K562 (cell line): ENCODE data around the gene ABHD13. TPM values are rescaled to one million over a fixed set of nuclear protein-coding genes. Genes with fewer than 3 reads are reported as not detected.

Source experiments
- ATAC-seq: fragments of 200-7000 bp; cut with Tn5 transposase; 3 replicates; pipeline ENCODE4 v1.9.1; 2020; ENCODE audit warnings: moderate library complexity
- BruUV-seq: library from RNA; stranded (reverse); fragments of 400-500 nt; replicated peaks from 2 replicates; lab custom pipeline; 2021; lab: Mats Ljungman, UMichigan
- CTCF ChIA-PET: fragments of 300-600 bp; formaldehyde crosslinking; extraction: SDS; loops from one replicate; lab custom pipeline; 2021; ENCODE audit warnings: low intra/inter-chr PET ratio; lab: Yijun Ruan, JAX
- POLR2A ChIA-PET: fragments of 300-600, 350-650 bp; sonication (Branson Sonifier 250); formaldehyde crosslinking; extraction: SDS; loops from one replicate; lab custom pipeline; 2021; ENCODE audit warnings: antibody characterized with exemption, inconsistent platforms; lab: Yijun Ruan, JAX
- DNase-seq, 4 experiments: peaks; one replicate each; pipeline versions ENCODE4 v3.0.0 to v3.0.0-alpha.2; 2011 to 2018; ENCODE audit warnings: low spot score in 3 of 4, mixed read lengths in 3 of 4; ENCODE audit errors: extremely low read depth in 1 of 4
- FAIRE-seq: peaks from 2 replicates; lab custom pipeline; 2011; peaks lifted over from hg19 to GRCh38; lab: Jason Lieb, UNC
- H2AFZ ChIP-seq: 2 replicates; pipeline ENCODE4 v1.6.0; 2011; ENCODE audit warnings: low read depth, low read length, control low read depth, inconsistent platforms
- H3K27ac ChIP-seq: fragments of 200-600 bp; 3 replicates; pipeline ENCODE4 v1.8.0; 2011; ENCODE audit warnings: low read depth, mild to moderate bottlenecking, control low read depth, inconsistent platforms, low read length, moderate library complexity, mixed read lengths; ENCODE audit errors: extremely low read depth
- H3K27me3 ChIP-seq, 2 experiments: fragments of 300-600 bp in 1 of 2; 2 replicates in 1 of 2; 3 replicates in 1 of 2; pipeline versions ENCODE4 v1.6.0 to v1.8.0; 2011; ENCODE audit warnings: inconsistent platforms in 2 of 2, low read length in 2 of 2, mild to moderate bottlenecking in 1 of 2, mixed read lengths in 1 of 2, moderate library complexity in 1 of 2; ENCODE audit not compliant: control insufficient read depth in 2 of 2, insufficient read depth in 2 of 2
- H3K36me3 ChIP-seq: fragments of 300-600 bp; 3 replicates; pipeline ENCODE4 v1.8.0; 2011; ENCODE audit warnings: mild to moderate bottlenecking, low read length, inconsistent platforms; ENCODE audit not compliant: control insufficient read depth, insufficient read depth
- H3K4me1 ChIP-seq, 2 experiments: fragments of 200-600 bp in 1 of 2; replicated peaks in 1 of 2; 2 replicates in 1 of 2; 3 replicates in 1 of 2; pipeline versions ENCODE4 v1.5.1 to v1.8.0; 2011; ENCODE audit warnings: inconsistent platforms in 2 of 2, low read length in 2 of 2, mild to moderate bottlenecking in 1 of 2, mixed read lengths in 1 of 2, moderate library complexity in 1 of 2; ENCODE audit not compliant: control insufficient read depth in 2 of 2, insufficient read depth in 2 of 2
- H3K4me2 ChIP-seq: 2 replicates; pipeline ENCODE4 v1.6.1; 2011; ENCODE audit warnings: low read length, control low read depth, inconsistent platforms, mixed read lengths; ENCODE audit not compliant: insufficient read depth
- H3K4me3 ChIP-seq: fragments of 200-600 bp; sonication (generic), shearing (Covaris generic); 2 replicates; pipeline ENCODE4 v1.5.1; 2016; ENCODE audit warnings: control low read depth, inconsistent platforms
- H3K79me2 ChIP-seq: fragments of 200-600 bp; 3 replicates; pipeline ENCODE4 v1.8.0; 2011; ENCODE audit warnings: low read length, inconsistent platforms; ENCODE audit not compliant: control insufficient read depth, insufficient read depth
- H3K9ac ChIP-seq, 2 experiments: 2 replicates each; pipeline versions ENCODE4 v1.6.0 to v1.6.1; 2011; ENCODE audit warnings: low read depth in 2 of 2, low read length in 2 of 2, control low read depth in 1 of 2, inconsistent platforms in 1 of 2, mild to moderate bottlenecking in 1 of 2, mixed read lengths in 1 of 2; ENCODE audit not compliant: insufficient read depth in 1 of 2
- H3K9me1 ChIP-seq: one replicate; pipeline ENCODE4 v1.6.0; 2011; ENCODE audit warnings: inconsistent platforms, mild to moderate bottlenecking, low read length, moderate library complexity; ENCODE audit not compliant: control insufficient read depth, insufficient read depth
- H3K9me3 ChIP-seq: replicated peaks from 2 replicates; pipeline ENCODE4 v1.5.1; 2011; ENCODE audit warnings: low read depth, low read length, inconsistent platforms; ENCODE audit not compliant: control insufficient read depth, insufficient read depth
- H4K20me1 ChIP-seq: replicated peaks from 2 replicates; pipeline ENCODE4 v1.6.1; 2011; ENCODE audit warnings: low read length, inconsistent platforms, mixed read lengths; ENCODE audit not compliant: control insufficient read depth, insufficient read depth
- BHLHE40 ChIP-seq: IDR thresholded peaks from 2 replicates; pipeline ENCODE4 v1.6.1; 2011; ENCODE audit warnings: low read length, improper control_type of control experiment
- CTCFL ChIP-seq: IDR thresholded peaks from 2 replicates; pipeline ENCODE4 v1.6.1; 2011; ENCODE audit warnings: borderline replicate concordance, low read depth, mild to moderate bottlenecking, moderate library complexity, low read length; ENCODE audit not compliant: insufficient read depth, poor library complexity, severe bottlenecking
- ETV5 ChIP-seq: sonication (generic); formaldehyde crosslinking; IDR thresholded peaks from 2 replicates; pipeline ENCODE4 v1.4.0; 2020; ENCODE audit warnings: low read depth, mild to moderate bottlenecking, missing genetic modification reagents
- HBP1 ChIP-seq: fragments of 450-650 bp; formaldehyde crosslinking; IDR thresholded peaks from 2 replicates; pipeline ENCODE4 v1.4.0; 2022; ENCODE audit warnings: missing genetic modification characterization
- IRF1 ChIP-seq: sonication (generic); formaldehyde crosslinking; IDR thresholded peaks from 2 replicates; pipeline ENCODE4 v1.8.0; 2022; ENCODE audit warnings: missing genetic modification reagents, mild to moderate bottlenecking, borderline replicate concordance
- PCBP2 ChIP-seq: fragments of 200-400 bp; formaldehyde crosslinking; IDR thresholded peaks from 2 replicates; pipeline ENCODE4 v1.6.1; 2018; ENCODE audit warnings: low read length, low read depth, mild to moderate bottlenecking, moderate library complexity; ENCODE audit not compliant: poor library complexity, severe bottlenecking
- PHF8 ChIP-seq: fragments of 200-600 bp; sonication (generic); IDR thresholded peaks from 2 replicates; pipeline ENCODE4 v1.6.1; 2012; ENCODE audit warnings: mixed run types, mild to moderate bottlenecking, inconsistent platforms, low read length, moderate library complexity, borderline replicate concordance
- PTTG1 ChIP-seq: fragments of 450-650 bp; IDR thresholded peaks from 2 replicates; pipeline ENCODE4 v1.6.1; 2016; ENCODE audit warnings: low read depth, mild to moderate bottlenecking, missing genetic modification characterization, missing compliant biosample characterization
- RNF2 ChIP-seq: sonication (generic); IDR thresholded peaks from 2 replicates; pipeline ENCODE4 v1.6.1; 2016
- RUNX1 ChIP-seq: sonication (generic); IDR thresholded peaks from 2 replicates; pipeline ENCODE4 v1.6.1; 2016; ENCODE audit warnings: antibody characterized with exemption, low read depth
- SIN3B ChIP-seq: fragments of 450-650 bp; IDR thresholded peaks from 2 replicates; pipeline ENCODE4 v1.6.1; 2017; ENCODE audit warnings: low read depth, mild to moderate bottlenecking, moderate library complexity
- SMAD3 ChIP-seq: fragments of 450-650 bp; formaldehyde crosslinking; conservative IDR thresholded peaks from 2 replicates; pipeline ENCODE4 v1.4.0; 2020; ENCODE audit warnings: mild to moderate bottlenecking
- SNIP1 ChIP-seq: fragments of 450-650 bp; IDR thresholded peaks from 2 replicates; pipeline ENCODE4 v1.7.1; 2017; ENCODE audit warnings: low read depth, mild to moderate bottlenecking
- ZNF134 ChIP-seq: fragments of 250-450 bp; sonication (Bioruptor Pico); conservative IDR thresholded peaks from 2 replicates; pipeline ENCODE4 v1.4.0; 2020
- ZNF165 ChIP-seq: fragments of 250-450 bp; sonication (Bioruptor Pico); IDR thresholded peaks from 2 replicates; pipeline ENCODE4 v1.4.0; 2020; ENCODE audit warnings: borderline replicate concordance
- ZNF263 ChIP-seq: sonication (generic); formaldehyde crosslinking; IDR thresholded peaks from 2 replicates; pipeline ENCODE4 v1.8.0; 2022; ENCODE audit warnings: mild to moderate bottlenecking, missing genetic modification reagents, borderline replicate concordance
- ZNF324 ChIP-seq: fragments of 250-450 bp; sonication (Bioruptor Pico); IDR thresholded peaks from 2 replicates; pipeline ENCODE4 v1.4.0; 2020; ENCODE audit warnings: mild to moderate bottlenecking
- WGBS: fragments of 100-300 bp; shearing (Covaris generic); methylation state at CpG from one replicate; pipeline ENCODE4 v1.1.6; 2016; ENCODE audit warnings: low coverage, mixed read lengths; ENCODE audit not compliant: insufficient coverage; ENCODE audit errors: missing lambda C conversion rate; 5-methylcytosine and 5-hydroxymethylcytosine counted together
- in situ Hi-C: fragments of 300-500 bp; cut with MboI; formaldehyde crosslinking; loops from 4 replicates; pipeline ENCODE4 v1.15.0; 2018; ENCODE audit warnings: inconsistent platforms, mixed read lengths
- intact Hi-C: fragments of 100-400 bp; cut with micrococcal nuclease; formaldehyde crosslinking; loops from 2 replicates; pipeline ENCODE4 v1.14.2; 2022
- polyA plus RNA-seq, 8 experiments: library from polyadenylated mRNA; depleted of rRNA in 4 of 8; stranded (reverse) in 5 of 8; unstranded in 3 of 8; fragments of >200 nt; fragmentation: Nextera tagmentation in 2 of 8; fragmentation: Illumina TruSeq in 1 of 8; extraction: Ambion mirVana in 2 of 8; extraction: Trizol in 1 of 8; gene quantifications; 2 replicates each; pipeline versions ENCODE4 v1.2.1 to v1.2.3, GENCODE V29; 2011 to 2014; ENCODE audit warnings: inconsistent platforms in 1 of 8, missing spikeins in 1 of 8
- total RNA-seq, 7 experiments: library from RNA; depleted of rRNA in 6 of 7; stranded (reverse); fragments of >200 nt in 6 of 7; fragmentation: Illumina TruSeq in 2 of 7; extraction: Trizol in 2 of 7; gene quantifications; 2 replicates each; pipeline versions ENCODE4 v1.2.1 to v1.2.3, GENCODE V29; 2011 to 2021; ENCODE audit warnings: low replicate concordance in 1 of 7

Gene ABHD13
- total and polyA plus RNA-seq, 9 of the 15 experiments (the other 6 are each of a cell fraction or from before 2014, with no cell fraction given): 1.7 to 7.0 (median 4.1) TPM

- TF ChIP-seq CTCFL (no peak), PTTG1 (tag) (no peak), PHF8 (no peak), ZNF165 (CRISPR knock-in tag) (no peak), ZNF324 (CRISPR knock-in tag) (no peak), SIN3B (no peak), SMAD3 (CRISPR knock-in tag) (no peak), RUNX1 (no peak)
Observed at GRCh38 chr13:108276060-108276459, 57.9 kb downstream of the ABHD13 start (continued).

- no peak for TF ChIP-seq HBP1 (CRISPR knock-in tag)
- TF ChIP-seq SNIP1: no peak
- peak; percentile 46 for TF ChIP-seq PCBP2
- TF ChIP-seq ZNF263 (CRISPR knock-in tag): peak; percentile 77
- no peak for TF ChIP-seq IRF1
- TF ChIP-seq RNF2: no peak
- TF ChIP-seq ETV5 (CRISPR knock-in tag): no peak
- TF ChIP-seq BHLHE40: no peak
- TF ChIP-seq ZNF134 (CRISPR knock-in tag): no peak
- TF ChIP-seq, all 486 proteins: peak for 2
- ATAC-seq (no peak), DNase-seq (no peak), FAIRE-seq (no peak)
- Histone ChIP-seq H3K27me3 (no peaks in the 10 kb centered on the region), H3K4me2 (no peak overlapping the region), H3K9me3 (no peaks in the 10 kb centered on the region), H3K4me3 (no peak overlapping the region), H3K4me1 (no peaks in the 10 kb centered on the region; a peak in 1 of 5 replicates), H4K20me1 (no peaks in the 10 kb centered on the region), H3K79me2 (no peaks in the 10 kb centered on the region), H2AFZ (no peak overlapping the region), H3K27ac (no peak overlapping the region), H3K36me3 (no peaks in the 10 kb centered on the region), H3K9ac (no peak overlapping the region), H3K9me1 (no peaks in the 10 kb centered on the region)
- ChIA-PET POLR2A (no interaction called here), CTCF (no interaction called here)
- 17% methylated on average over 1 of the region's 1 CpG for WGBS
- intact Hi-C loops: loop anchor here (5.0 kb wide), 1 partner anchor 51 kb away; no protein-coding TSS in a partner anchor
- BruUV-seq: no TSS peak
- in situ Hi-C loops: no loop called here
Observed at GRCh38 chr13:108278466-108278865, 60.3 kb downstream of the ABHD13 start.
